ENCODE data around the gene B4GALT5. TPM values are rescaled to one million over a fixed set of nuclear protein-coding genes. Genes with fewer than 3 reads are reported as not detected.
"Not testable (repeated sequence)": the region's sequence is repeated elsewhere in the genome, so short reads cannot be mapped to it uniquely, and the experiment has no call there.

B4GALT5 gene
- total RNA-seq, 4 donors from 2014 or later = 4.2 to 10.3 (median 7.1) TPM

DNA sequence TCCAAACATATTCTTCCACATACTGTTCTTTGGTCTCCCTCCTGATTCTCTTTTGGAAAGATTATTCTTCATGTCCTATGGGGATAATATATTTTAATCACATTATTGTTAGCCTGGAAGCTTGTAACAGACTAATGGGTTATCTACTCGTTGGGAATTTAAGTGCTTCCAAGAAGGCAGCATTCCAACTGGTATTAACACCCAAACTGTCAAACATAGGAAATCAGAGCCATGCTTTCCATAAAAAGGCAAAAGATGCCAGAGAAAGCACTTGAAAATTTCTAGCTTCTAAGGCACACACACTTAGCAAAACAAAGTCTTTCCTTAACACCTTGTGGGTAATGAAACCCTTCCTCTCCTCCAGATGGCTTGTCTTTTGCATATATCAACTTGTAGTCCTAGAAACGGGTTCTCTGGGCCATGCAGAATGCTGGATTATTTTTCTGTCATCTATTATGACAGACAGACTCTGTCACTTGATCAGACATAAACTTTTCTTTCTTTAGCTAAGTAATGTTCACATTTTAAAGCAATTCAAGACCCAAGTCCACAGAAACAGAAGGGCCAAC lies 41.5 kb downstream of the B4GALT5 start:
- WGBS, 2 donors = 51% methylated on average over 2 of the region's 2 CpGs
- TF ChIP-seq, protein P1, sequence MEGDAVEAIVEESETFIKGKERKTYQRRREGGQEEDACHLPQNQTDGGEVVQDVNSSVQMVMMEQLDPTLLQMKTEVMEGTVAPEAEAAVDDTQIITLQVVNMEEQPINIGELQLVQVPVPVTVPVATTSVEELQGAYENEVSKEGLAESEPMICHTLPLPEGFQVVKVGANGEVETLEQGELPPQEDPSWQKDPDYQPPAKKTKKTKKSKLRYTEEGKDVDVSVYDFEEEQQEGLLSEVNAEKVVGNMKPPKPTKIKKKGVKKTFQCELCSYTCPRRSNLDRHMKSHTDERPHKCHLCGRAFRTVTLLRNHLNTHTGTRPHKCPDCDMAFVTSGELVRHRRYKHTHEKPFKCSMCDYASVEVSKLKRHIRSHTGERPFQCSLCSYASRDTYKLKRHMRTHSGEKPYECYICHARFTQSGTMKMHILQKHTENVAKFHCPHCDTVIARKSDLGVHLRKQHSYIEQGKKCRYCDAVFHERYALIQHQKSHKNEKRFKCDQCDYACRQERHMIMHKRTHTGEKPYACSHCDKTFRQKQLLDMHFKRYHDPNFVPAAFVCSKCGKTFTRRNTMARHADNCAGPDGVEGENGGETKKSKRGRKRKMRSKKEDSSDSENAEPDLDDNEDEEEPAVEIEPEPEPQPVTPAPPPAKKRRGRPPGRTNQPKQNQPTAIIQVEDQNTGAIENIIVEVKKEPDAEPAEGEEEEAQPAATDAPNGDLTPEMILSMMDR (IDR thresholded peaks at IDR 0.05) = no peak
- TF ChIP-seq POLR2A (IDR thresholded peaks at IDR 0.05) = no peak
- H3K4me3 ChIP-seq (ENCODE audit: low read depth, poor library complexity, severe bottlenecking) = no peak overlapping the region
- no peak for DNase-seq (ENCODE audit: low spot score in 2 of 2)
- intact Hi-C loops (cut with DNase I; ENCODE audit: low total_unique reads) = no loop called here

DNA sequence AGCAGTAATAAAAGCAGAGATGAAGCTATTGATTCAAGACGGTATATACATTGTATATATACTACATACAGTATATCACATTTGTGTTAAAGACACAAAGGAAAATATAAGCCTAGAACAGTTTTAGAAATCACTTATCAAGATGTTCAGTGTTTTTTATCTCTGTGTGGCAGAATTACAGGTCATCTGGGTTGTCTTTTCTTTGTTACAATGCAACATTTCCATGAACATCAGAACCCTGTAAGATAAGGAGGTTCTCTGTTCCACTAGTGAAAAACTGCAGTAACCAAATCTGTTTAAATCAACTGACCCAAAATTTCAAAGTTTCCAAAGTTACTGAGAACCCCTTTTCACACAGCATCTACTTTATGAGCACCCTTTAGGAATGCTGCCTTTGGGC lies 42.2 kb downstream of the B4GALT5 start:
- H3K4me3 ChIP-seq (ENCODE audit: low read depth, poor library complexity, severe bottlenecking) = no peak overlapping the region
- no peak for TF ChIP-seq POLR2A (IDR thresholded peaks at IDR 0.05)
- TF ChIP-seq, protein P1 (IDR thresholded peaks at IDR 0.05) = no peak

DNA sequence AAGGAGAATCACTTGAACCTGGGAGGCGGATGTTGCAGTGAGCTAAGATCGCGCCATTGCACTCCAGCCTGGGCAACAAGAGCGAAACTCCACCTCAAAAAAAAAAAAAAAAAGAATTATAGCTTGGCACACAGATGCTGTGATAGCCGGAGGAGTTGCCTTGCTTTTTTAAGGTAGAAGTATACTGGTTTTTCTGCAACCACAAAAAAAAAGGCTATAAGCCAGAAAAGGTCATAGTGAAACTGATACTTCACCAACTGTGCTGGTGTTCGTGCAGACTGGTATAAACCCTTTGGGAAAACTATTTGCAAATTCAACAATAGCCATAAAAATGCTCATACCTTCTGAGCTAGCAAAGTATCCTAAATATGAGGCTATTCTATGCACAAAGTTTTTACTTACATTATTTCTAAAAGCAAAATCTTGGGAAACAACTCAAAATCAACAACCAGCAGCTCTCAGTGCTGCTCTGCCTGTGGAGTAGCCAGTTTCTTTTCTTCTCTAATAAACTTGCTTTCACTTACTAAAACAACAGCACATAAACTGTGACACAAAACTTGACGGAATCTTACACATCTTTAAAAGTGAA lies 44.0 kb downstream of the B4GALT5 start:
- WGBS, 2 donors = 84 to 87% methylated on average over 7 of the region's 7 CpGs
- TF ChIP-seq, protein P1 (IDR thresholded peaks at IDR 0.05) = no peak
- TF ChIP-seq POLR2A (IDR thresholded peaks at IDR 0.05) = no peak
- H3K4me3 ChIP-seq (ENCODE audit: low read depth, poor library complexity, severe bottlenecking) = no peak overlapping the region
- DNase-seq (ENCODE audit: low spot score in 2 of 2) = no peak
- intact Hi-C loops (cut with DNase I; ENCODE audit: low total_unique reads) = no loop called here

More for the DNA sequence above, 42.2 kb downstream of the B4GALT5 start:
- no peak for DNase-seq (ENCODE audit: low spot score in 2 of 2)
- intact Hi-C loops (cut with DNase I; ENCODE audit: low total_unique reads) = no loop called here
- WGBS, 2 donors = 0 to 50% methylated on average over 1 of the region's 1 CpG

DNA sequence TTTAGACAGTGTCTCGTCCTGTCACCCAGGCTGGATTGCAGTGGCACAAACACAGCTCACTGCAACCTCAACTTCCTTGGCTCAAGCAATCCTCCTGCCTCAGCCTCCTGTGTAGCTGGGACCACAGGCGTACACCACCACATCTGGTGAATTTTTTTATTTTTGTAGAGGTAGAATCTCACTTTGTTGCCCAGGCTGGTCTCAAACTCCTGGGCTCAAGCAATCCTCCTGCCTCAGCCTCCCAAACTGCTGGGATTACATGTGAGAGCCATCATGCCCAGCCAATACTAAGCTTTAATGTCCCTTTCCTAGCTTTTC lies 44.8 kb downstream of the B4GALT5 start:
- WGBS, 2 donors = 88 to 91% methylated on average over 2 of the region's 2 CpGs
- DNase-seq (ENCODE audit: low spot score in 2 of 2); intact Hi-C loops (cut with DNase I; ENCODE audit: low total_unique reads); H3K4me3 ChIP-seq (ENCODE audit: low read depth, poor library complexity, severe bottlenecking): not testable (repeated sequence)

DNA sequence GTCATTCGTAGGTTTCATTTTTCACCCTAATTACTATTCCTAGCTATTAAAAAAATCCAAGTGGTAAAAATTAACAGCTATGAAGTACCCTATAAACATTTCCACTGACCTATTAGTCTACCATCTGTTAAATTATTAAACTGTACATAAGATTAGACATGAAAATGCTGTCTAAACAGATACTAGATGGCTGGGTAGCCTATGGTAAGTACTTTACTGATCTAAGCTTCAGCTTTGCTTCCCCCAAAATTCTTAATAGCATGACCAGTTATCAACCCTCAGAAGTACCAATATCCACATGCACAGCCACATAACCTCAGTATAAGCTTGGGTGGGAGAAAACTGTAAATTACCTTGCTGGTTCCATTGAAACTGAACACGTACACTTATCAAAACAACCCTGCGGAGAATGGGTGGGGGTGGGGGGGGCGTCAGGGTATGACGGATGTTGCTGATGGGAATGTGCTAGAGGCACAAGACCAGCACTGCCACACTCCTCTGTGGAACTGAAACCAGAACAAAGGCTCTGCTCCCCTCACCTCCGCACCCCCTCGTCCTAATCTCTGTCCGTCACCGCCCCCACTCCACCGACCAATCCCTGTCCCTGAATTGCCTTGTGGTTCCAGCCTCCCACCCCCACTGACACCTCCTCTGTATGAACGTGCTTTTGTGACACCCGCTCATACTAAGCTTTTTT lies 45.3 kb downstream of the B4GALT5 start:
- intact Hi-C loops (cut with DNase I; ENCODE audit: low total_unique reads) = no loop called here
- H3K4me3 ChIP-seq (ENCODE audit: low read depth, poor library complexity, severe bottlenecking) = no peak overlapping the region
- TF ChIP-seq, protein P1 (IDR thresholded peaks at IDR 0.05) = no peak
- no peak for TF ChIP-seq POLR2A (IDR thresholded peaks at IDR 0.05)
- no peak for DNase-seq (ENCODE audit: low spot score in 2 of 2)
- WGBS, 2 donors = 78 to 79% methylated on average over 12 of the region's 12 CpGs

DNA sequence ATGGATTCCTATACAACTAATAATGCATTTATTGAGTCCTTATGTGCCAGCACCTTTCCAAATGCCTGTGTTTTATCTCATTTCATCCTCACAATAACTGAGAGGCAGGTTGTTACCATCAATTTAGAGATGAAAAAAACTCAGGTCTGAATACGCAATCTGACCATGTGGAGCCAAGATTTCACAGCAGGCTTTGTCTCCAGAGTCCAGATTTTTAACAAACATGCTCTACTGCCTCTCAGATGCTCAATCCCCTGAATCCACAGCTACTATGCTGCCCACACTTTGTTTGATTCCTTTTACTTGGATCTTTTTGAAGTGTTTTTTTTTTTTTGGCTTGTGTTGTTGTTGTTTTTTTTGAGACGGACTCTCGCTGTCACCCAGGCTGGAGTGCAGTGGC lies 46.8 kb downstream of the B4GALT5 start:
- DNase-seq (ENCODE audit: low spot score in 2 of 2) = no peak
- no peak overlapping the region for H3K4me3 ChIP-seq (ENCODE audit: low read depth, poor library complexity, severe bottlenecking)
- 49 to 73% methylated on average over 3 of the region's 3 CpGs for WGBS, 2 donors
- TF ChIP-seq POLR2A (IDR thresholded peaks at IDR 0.05) = no peak
- TF ChIP-seq, protein P1 (IDR thresholded peaks at IDR 0.05) = no peak
- intact Hi-C loops (cut with DNase I; ENCODE audit: low total_unique reads) = no loop called here

Data from lower leg skin (tissue), 4 donors.